HEK293 (cell line): Measurements from ENCODE around the gene DHRS7B.

ENCODE experiments used
- GLI4 ChIP-seq: fragments of 450-650 bp; formaldehyde crosslinking; IDR thresholded peaks from 2 replicates; pipeline ENCODE4 v1.5.1; 2016; ENCODE audit warnings: missing biosample characterization, missing genetic modification characterization
- YY1 ChIP-seq: fragments of 450-650 bp; formaldehyde crosslinking; IDR thresholded peaks from 2 replicates; pipeline ENCODE4 v1.5.1; 2018; ENCODE audit warnings: missing biosample characterization, missing genetic modification characterization
- ZBTB1 ChIP-seq: fragments of 450-650 bp; formaldehyde crosslinking; IDR thresholded peaks from 2 replicates; pipeline ENCODE4 v1.5.1; 2016; ENCODE audit warnings: missing biosample characterization, missing genetic modification characterization
- ZNF157 ChIP-seq: fragments of 450-650 bp; formaldehyde crosslinking; IDR thresholded peaks from 2 replicates; pipeline ENCODE4 v1.5.1; 2016; ENCODE audit warnings: missing biosample characterization, missing genetic modification characterization
- ZNF16 ChIP-seq: fragments of 450-650 bp; formaldehyde crosslinking; IDR thresholded peaks from 2 replicates; pipeline ENCODE4 v1.5.1; 2016; ENCODE audit warnings: low read depth, missing biosample characterization, missing genetic modification characterization
- ZNF184 ChIP-seq: fragments of 450-650 bp; IDR thresholded peaks from 2 replicates; pipeline ENCODE4 v1.5.1; 2018; ENCODE audit warnings: missing biosample characterization, mild to moderate bottlenecking, missing genetic modification characterization
- ZNF416 ChIP-seq: fragments of 450-650 bp; formaldehyde crosslinking; IDR thresholded peaks from 2 replicates; pipeline ENCODE4 v1.5.1; 2016; ENCODE audit warnings: missing biosample characterization, missing genetic modification characterization
- ZNF433 ChIP-seq: fragments of 450-650 bp; formaldehyde crosslinking; IDR thresholded peaks from 2 replicates; pipeline ENCODE4 v1.5.1; 2016; ENCODE audit warnings: missing biosample characterization, missing genetic modification characterization, low read depth
- TF ChIP-seq, protein P1 (sequence below): fragments of 450-650 bp; formaldehyde crosslinking; IDR thresholded peaks from 2 replicates; pipeline ENCODE4 v1.5.1; 2016; ENCODE audit warnings: missing biosample characterization, missing genetic modification characterization

GRCh38 chr17:21211825-21212479 is 85.2 kb downstream of the DHRS7B start:
- no peak for TF ChIP-seq ZNF16
- TF ChIP-seq YY1 (tag by site-specific recombination) = no peak
- TF ChIP-seq ZNF433 (tag by site-specific recombination) = no peak
- TF ChIP-seq GLI4 (tag by site-specific recombination) = no peak
- TF ChIP-seq, protein P1, sequence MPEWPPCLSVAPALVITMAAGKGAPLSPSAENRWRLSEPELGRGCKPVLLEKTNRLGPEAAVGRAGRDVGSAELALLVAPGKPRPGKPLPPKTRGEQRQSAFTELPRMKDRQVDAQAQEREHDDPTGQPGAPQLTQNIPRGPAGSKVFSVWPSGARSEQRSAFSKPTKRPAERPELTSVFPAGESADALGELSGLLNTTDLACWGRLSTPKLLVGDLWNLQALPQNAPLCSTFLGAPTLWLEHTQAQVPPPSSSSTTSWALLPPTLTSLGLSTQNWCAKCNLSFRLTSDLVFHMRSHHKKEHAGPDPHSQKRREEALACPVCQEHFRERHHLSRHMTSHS (tag by site-specific recombination) = no peak
- TF ChIP-seq ZBTB1 (tag by site-specific recombination) = no peak
- TF ChIP-seq ZNF416 (tag by site-specific recombination) = no peak
- TF ChIP-seq ZNF184 (tag by site-specific recombination) = no peak
- no peak for TF ChIP-seq ZNF157 (tag by site-specific recombination)
